ENCODE results near the gene COL2A1. TPM values are rescaled to one million over a fixed set of nuclear protein-coding genes. Genes with fewer than 3 reads are reported as not detected.
A peak's percentile ranks its signal among the peaks of the same experiment; 100 is the strongest.

Gene COL2A1
- total RNA-seq, 1 donor from 2014 or later: not detected

- H3K36me3 ChIP-seq: peaks cover 7% of the 10 kb centered on the region
- intact Hi-C loops (cut with DNase I): no loop called here
- H3K27ac ChIP-seq: no peak overlapping the region
- H3K9me3 ChIP-seq: no peaks in the 10 kb centered on the region
- DNase-seq: no peak
- ATAC-seq: no peak
- peaks cover 4% of the 10 kb centered on the region for H3K4me1 ChIP-seq
- TF ChIP-seq CTCF (IDR thresholded peaks at IDR 0.05): no peak
- no peaks in the 10 kb centered on the region for H3K27me3 ChIP-seq
- no peak overlapping the region for H3K4me3 ChIP-seq
These were observed 33.4 kb downstream of the COL2A1 start for GRCh38 chr12:47970843-47971242.

- H3K27ac ChIP-seq: no peak overlapping the region
- H3K9me3 ChIP-seq: no peaks in the 10 kb centered on the region
- TF ChIP-seq CTCF (IDR thresholded peaks at IDR 0.05): no peak
- no peak for DNase-seq
- H3K27me3 ChIP-seq: no peaks in the 10 kb centered on the region
- H3K4me3 ChIP-seq: no peak overlapping the region
- peaks cover 7% of the 10 kb centered on the region for H3K36me3 ChIP-seq
- intact Hi-C loops (cut with DNase I): no loop called here
- peaks cover 4% of the 10 kb centered on the region for H3K4me1 ChIP-seq
- no peak for ATAC-seq
These were observed 34.4 kb downstream of the COL2A1 start for GRCh38 chr12:47969845-47970244.

GRCh38 chr12:47967461-47968321 lies 36.6 kb downstream of the COL2A1 start:
- Histone ChIP-seq H3K4me1 (peaks cover 9% of the 10 kb centered on the region), H3K9me3 (no peaks in the 10 kb centered on the region), H3K27ac (no peak overlapping the region), H3K4me3 (no peak overlapping the region), H3K36me3 (peaks cover 7% of the 10 kb centered on the region), H3K27me3 (no peaks in the 10 kb centered on the region)
- ATAC-seq: no peak
- no peak for TF ChIP-seq CTCF (IDR thresholded peaks at IDR 0.05)
- intact Hi-C loops (cut with DNase I): no loop called here
- DNase-seq: no peak

- intact Hi-C loops (cut with DNase I): no loop called here
- no peak for TF ChIP-seq CTCF (IDR thresholded peaks at IDR 0.05)
- Histone ChIP-seq H3K27ac (no peak overlapping the region), H3K9me3 (no peaks in the 10 kb centered on the region), H3K4me3 (no peak overlapping the region), H3K4me1 (peaks cover 9% of the 10 kb centered on the region), H3K36me3 (peaks cover 7% of the 10 kb centered on the region), H3K27me3 (no peaks in the 10 kb centered on the region)
- DNase-seq: no peak
- no peak for ATAC-seq
These were observed 38.7 kb downstream of the COL2A1 start for GRCh38 chr12:47965581-47965980.

- H3K4me1 ChIP-seq: peaks cover 9% of the 10 kb centered on the region
- H3K27me3 ChIP-seq: no peaks in the 10 kb centered on the region
- H3K27ac ChIP-seq: peak overlapping the region; percentile 28
- no peak for ATAC-seq
- no peak for TF ChIP-seq CTCF (IDR thresholded peaks at IDR 0.05)
- intact Hi-C loops (cut with DNase I): no loop called here
- H3K4me3 ChIP-seq: peak overlapping the region; percentile 89
- H3K36me3 ChIP-seq: peaks cover 7% of the 10 kb centered on the region
- DNase-seq: no peak
- no peaks in the 10 kb centered on the region for H3K9me3 ChIP-seq
These were observed 40.1 kb downstream of the COL2A1 start for GRCh38 chr12:47964106-47964728.
